AG09319 (cell line): ENCODE data around the gene SUSD4.

ENCODE experiments used
- DNase-seq: peaks from one replicate; pipeline ENCODE4 v3.0.0-alpha.2; 2010; ENCODE audit warnings: low read depth; ENCODE audit errors: extremely low read depth
- TF ChIP-seq, protein P1 (sequence below): IDR thresholded peaks from 2 replicates; pipeline ENCODE4 v1.5.1; 2011; ENCODE audit warnings: low read depth, mild to moderate bottlenecking, inconsistent platforms, low read length, moderate library complexity

The SUSD4 gene

DNA sequence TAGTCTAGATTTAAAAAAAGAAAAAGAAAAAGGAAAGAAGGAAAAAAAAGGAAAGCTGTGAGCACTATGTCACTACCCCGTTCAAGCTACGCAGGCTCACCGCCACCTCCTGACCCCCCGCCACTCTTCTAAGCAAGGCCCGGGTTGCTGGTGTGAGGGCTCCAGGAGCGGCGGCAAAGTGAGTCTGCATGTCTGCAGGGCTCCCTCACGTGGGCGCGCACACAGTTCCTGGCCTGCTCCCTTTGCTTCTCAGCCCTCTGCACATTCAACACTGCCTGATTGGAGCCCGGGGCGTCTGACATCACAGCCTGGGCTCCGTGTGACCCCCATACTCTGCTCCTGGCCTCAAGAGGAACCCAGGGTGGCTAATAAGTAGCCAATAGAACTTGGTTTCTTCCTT is 139.5 kb downstream of the SUSD4 start:
- no peak for DNase-seq
- TF ChIP-seq, protein P1, sequence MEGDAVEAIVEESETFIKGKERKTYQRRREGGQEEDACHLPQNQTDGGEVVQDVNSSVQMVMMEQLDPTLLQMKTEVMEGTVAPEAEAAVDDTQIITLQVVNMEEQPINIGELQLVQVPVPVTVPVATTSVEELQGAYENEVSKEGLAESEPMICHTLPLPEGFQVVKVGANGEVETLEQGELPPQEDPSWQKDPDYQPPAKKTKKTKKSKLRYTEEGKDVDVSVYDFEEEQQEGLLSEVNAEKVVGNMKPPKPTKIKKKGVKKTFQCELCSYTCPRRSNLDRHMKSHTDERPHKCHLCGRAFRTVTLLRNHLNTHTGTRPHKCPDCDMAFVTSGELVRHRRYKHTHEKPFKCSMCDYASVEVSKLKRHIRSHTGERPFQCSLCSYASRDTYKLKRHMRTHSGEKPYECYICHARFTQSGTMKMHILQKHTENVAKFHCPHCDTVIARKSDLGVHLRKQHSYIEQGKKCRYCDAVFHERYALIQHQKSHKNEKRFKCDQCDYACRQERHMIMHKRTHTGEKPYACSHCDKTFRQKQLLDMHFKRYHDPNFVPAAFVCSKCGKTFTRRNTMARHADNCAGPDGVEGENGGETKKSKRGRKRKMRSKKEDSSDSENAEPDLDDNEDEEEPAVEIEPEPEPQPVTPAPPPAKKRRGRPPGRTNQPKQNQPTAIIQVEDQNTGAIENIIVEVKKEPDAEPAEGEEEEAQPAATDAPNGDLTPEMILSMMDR = no peak

DNA sequence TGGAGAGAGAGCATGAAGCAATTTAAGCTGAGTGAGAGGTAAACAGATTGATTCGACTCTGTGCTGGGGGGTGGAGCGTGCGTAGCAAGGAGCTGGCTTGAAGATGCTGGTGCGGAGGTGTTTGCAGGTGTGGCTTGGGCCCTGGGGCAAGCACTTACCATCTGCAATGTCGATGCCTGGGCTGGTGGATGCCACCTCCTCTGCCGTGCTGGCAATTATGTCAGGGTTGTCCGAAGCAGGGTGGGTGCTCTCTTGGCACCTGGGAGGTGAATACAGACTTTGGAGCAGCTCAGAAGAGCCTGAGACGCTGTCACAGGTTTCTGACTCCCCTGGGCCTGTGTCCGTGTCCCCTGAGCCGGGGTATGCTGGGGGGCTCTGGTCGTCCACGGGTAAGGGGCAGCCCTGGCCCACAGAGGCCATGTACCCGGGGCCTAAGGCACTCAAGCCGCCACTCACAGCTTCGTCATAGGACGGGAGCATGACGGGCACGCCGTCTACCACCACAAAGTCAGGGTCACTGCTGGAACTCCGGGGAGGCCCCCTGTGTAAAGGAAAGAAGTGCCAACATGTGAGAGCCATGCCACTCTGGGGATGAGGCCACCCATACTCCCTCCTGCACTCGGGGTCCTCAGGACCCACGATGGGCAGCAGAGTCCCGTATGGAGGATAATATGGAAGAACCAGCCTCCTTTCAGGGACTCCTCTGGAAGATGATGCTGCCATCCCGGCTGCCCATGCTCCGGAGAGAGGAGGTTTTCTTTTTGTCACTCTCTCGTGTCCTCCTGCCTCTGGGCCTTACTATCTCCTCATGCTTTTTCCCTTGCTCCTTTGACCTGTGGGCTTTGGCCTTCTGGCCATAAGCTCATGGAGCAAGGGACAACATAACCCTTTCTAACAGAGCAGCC is 140.6 kb downstream of the SUSD4 start:
- no peak for DNase-seq
- TF ChIP-seq, protein P1 = no peak

DNA sequence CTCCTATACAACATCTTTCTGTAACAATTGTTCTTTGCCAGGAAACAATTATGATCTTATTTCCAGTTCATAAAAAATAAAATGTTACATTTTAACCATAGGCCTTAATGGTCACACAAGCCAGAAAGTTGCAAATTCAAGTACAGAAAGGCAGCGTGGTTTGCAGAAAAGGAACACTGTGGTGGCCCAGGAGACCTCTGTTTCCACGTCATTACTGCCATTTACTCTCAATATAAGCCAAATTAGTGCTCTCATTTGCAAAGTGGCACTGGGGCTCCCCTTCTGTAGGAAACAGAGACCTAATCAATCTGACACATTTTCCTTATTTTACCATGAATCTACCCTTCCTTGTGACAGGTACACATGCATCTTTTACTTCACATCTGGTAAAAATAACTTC is 141.6 kb downstream of the SUSD4 start:
- TF ChIP-seq, protein P1 = no peak
- no peak for DNase-seq

DNA sequence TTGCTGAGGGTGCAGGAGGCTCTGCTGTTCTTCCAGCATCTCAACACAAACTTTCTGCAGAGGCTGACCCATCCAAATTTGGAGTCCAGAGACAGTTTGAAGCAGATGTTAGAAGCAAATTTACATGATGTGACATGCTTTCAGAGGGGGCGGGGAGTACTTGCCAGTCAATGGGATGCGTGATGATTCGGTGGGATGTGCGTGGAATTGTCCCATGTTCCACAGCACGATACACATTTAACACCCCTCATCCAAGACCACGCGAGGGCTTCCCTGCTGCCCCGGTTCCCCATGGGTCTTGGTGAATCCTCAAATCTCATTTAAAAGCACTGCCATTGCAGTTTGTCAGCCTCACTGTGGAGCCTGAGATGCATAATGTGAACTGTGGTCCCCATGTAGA is 142.3 kb downstream of the SUSD4 start:
- DNase-seq = no peak
- TF ChIP-seq, protein P1 = no peak

DNA sequence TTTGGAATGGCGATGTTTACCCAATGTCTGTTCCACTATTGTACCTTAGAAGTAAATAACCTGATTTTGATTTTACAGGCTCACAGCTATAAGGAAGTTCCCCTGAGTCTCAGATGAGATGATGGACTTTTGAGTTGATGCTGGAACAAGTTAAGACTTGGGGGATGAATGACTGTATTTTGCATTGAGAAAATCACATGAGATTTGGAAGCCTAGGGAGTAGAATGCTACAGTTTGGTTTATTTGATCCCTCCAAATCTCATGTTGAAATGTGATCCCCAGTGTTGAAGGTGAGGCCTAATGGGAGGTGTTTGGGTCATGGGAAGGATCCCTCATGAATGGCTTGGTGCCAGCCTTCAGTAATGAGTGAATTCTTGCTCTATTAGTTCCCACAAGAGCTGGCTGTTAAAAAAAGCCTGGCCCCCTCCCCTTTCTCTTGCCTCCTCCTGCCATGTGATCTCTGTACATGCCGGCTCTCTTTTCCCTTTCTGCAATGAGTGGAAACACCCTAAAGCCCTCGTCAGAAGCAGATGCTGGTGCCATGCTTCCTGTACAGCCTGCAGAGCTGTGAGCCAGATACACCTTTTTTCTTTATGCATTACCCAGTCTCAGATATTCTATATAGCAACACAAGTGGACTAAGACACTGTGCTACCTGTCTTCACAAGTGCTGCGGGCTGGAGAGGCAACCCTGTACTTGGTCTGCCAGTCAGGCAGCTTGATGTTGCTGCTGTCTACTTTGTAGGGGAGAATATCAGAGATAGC is 143.9 kb downstream of the SUSD4 start:
- no peak for DNase-seq
- TF ChIP-seq, protein P1 = no peak

DNA sequence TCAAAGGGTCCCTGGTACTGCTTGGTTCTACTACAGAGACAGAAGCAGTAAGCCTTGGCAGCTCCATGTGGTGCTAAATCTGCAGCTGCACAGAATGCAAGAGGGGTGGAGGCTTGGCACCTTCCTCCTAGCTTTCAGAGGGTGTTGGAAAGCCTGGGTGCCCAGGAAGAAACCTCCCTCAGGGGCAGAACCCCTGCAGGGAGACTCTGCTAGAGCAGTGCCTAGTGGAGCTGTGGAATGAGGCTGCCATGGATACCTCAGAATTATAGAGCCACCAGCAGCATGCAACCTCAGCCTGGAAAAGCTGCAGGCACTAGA is 144.7 kb downstream of the SUSD4 start:
- no peak for DNase-seq
- TF ChIP-seq, protein P1 = no peak

DNA sequence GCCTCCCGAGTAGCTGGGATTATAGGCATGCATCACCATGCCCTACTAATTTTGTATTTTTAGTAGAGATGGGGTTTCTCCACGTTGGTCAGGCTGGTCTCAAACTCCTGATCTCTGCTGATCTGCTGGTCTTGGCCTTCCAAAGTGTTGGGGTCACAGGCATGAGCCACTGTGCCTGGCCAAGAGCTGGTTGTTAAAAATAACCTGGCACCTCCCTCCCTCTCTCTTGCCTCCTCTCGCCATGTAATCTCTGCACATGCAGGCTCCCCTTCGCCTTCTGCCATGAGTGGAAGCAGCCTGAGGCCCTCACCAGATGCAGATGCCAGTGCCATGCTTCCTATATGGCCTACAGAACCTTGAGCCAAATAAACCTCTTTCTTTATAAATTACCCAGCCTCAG is 146.2 kb downstream of the SUSD4 start:
- TF ChIP-seq, protein P1 = no peak
- no peak for DNase-seq
